Fibroblast of the conjunctiva (primary cell): ENCODE measurements around the gene BATF2.

ENCODE experiments used
- DNase-seq: peaks from one replicate; pipeline ENCODE4 v3.0.0-alpha.2; 2010; ENCODE audit warnings: low read depth

The BATF2 gene

DNA sequence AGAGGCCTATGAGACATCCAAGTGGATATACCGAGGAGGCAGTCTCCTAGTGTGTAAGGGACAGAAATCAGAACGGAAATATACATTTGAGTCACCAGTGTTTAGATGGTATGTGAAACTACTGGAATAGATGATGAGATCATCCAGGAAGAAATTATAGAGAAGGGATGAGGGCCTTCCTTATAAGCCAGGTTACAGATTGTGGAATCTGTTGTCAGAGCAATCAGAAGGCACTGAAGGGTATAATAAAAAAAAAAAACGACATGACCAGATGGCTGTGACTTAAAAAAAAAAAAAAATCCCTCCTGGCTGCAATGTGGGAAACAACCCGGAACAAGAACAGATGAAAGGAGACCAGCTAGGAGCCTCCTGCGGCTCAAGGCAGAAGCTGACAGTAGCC, 27.6 kb downstream of the BATF2 start:
- DNase-seq = no peak

DNA sequence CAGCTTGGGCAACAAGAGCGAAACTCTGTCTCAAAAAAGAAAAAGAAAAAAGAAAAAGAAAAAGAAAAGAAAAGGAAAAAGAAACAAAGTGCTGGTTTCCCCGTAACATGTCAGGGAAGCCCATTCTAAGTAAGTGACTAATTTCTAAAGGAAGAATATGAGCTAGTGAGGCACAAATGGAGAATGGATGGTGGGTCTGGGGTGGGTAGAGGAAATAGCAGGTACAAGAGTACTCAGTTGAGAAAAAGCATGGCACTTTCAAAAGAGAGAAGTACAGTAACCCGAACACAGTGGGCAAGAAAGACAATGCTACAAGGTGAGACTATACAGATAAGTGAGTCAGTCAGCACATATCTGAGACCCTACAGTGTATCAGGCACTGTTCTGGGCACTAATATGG, 29.4 kb downstream of the BATF2 start:
- no peak for DNase-seq

DNA sequence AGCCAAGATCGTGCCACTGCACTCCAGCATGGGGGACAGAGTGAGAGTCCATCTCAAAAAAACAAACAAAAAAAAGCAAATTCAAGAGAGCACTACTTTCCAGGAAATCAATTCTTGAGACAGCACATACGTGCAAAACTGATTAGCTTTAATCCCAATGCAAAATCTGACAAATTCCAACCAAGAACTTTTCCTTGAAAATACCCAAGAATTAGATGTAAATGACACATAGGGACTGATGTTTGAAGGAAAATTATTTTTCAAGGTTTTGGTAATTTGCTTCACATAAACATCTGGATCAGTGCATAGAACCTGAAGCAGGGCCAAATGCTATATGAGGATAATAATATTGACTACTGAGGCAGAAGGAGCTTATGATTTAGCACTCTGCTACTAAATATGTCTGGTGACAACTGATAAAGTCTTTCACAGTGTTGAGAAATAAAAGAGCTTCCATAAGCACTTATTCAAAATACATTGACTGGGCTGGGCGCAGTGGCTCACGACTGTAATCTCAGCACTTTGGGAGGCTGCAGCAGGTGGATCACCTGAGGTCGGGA, 33.6 kb downstream of the BATF2 start:
- no peak for DNase-seq

DNA sequence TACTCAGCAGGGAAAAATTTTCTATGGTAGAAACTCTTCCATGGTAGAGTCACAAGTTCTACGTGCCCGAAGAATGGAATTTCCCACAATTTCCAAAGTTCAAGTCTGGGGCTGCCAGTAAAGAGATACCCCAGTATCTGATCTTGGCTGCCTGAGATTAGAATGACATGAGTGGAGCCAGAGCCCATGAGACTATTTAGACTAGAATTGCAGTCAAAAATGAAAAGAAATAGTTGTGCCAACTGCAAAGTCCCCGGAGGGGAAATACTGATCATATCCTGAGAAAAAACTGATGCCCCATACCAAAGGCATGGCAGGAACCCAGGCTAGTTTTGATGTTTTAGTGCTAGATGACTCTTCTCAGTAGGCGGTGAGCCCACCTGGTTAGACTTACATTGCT, 36.1 kb downstream of the BATF2 start:
- no peak for DNase-seq

DNA sequence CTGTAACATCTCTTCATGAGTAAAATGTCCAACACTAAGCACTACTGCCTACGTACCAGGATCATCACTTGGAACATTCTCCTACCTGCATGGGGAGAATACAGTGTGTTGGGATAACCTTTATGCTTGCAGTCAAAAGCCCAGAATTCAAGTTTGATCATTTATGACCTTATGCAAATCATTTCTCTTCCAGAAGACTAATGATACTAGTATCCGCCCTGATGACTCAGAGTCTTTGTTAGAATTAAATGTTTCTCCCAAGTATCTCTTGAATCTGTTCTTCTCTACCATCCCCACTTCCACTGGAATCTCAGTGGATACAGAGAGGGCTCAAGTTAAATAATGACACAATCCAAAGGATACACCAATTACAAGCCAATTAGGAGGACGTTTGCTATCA, 37.3 kb downstream of the BATF2 start:
- no peak for DNase-seq

DNA sequence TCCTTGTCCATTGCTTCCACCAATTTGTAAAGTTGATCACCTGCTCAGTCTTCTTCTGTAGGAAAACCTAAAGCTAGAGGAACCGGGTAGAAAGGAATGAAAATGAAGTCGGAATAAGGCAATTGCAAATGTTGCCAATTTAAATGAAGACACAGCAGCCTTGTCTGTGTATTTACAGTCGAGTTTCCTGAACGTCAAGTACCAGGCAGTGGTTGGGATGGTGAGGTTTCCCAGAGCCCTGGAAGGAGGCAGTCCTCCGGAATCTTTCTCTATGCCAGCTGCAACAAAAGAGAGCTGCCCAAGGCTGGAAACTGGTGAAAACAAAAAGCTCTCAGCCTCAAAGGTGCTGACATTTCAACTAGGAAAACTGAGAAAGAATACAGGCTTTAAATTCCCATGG, 42.6 kb downstream of the BATF2 start:
- no peak for DNase-seq

DNA sequence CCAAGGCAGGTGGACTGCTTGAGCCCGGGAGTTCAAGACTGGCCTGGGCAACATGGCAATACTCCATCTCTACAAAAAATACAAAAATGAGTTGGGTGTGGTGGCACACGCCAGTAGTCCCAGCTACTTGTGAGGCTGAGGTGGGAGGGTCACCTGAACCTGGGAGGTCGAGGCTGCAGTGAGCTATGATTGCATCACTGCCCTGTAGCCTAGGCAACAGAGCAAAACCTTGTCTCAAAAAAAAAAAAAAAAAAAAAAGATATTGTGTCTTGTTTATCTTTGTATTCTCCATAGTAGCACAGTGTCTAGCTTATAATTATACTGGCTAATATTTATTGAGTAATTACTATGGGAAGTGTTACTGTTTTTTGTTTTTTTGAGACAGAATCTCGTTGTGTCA, 45.2 kb downstream of the BATF2 start:
- DNase-seq = no peak

DNA sequence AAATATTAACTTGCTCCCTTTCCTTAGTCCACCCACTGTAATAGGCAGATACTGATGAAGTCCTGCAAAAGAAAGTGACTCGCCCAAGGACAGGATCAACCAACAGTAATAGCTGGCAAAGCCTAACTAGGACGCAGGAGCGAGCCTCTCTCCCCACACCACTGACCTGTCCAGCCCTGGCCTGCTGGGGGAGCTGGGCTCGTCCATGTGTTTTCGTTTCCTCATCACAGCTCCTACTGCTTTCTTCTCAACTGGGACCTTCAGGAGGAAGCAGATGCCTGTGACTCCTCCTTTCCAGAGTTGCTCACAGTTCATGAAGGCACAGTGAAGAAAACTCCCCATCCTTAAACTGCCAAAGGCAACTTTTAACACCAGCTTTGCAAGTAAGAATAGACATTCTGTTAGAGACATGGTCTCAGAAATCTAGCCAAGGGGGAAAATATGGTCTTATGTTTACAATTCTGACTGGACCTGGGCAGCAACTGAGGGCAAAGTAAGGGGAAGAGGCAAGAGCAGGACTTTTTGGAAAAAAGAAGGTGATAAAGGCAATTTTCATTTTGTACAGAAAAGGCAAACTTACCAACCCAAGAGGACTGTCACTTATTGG, 49.5 kb downstream of the BATF2 start:
- DNase-seq = no peak
